Measurements from ENCODE around the gene TMEM132D.

TMEM132D gene

DNA sequence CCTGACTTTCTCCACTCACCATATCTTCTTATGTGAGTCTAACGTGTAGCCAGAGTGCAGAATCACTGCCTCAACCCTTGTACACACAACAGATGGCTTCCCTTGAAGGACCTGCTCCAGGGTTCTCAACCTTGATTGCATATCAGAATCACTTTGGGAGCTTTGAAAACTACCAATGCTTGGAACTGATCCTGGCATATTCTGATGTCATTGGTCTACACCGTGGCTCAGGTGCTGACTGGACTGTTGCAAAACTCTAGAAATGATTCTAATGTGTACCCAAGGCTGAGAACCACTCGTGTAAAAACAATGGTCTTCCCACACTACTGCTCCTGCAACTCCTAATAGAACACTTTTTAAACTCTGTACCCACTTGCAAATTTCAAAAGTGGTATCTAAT is 18.5 kb downstream of the TMEM132D start:
- TF ChIP-seq ZNF140 (tag by site-specific recombination; IDR thresholded peaks at IDR 0.05) (no peak), OVOL3 (tag by site-specific recombination; IDR thresholded peaks at IDR 0.05) (no peak), ZNF133 (tag by site-specific recombination; IDR thresholded peaks at IDR 0.05) (no peak), ZNF660 (tag by site-specific recombination; IDR thresholded peaks at IDR 0.05) (no peak)
- TF ChIP-seq, protein P1, sequence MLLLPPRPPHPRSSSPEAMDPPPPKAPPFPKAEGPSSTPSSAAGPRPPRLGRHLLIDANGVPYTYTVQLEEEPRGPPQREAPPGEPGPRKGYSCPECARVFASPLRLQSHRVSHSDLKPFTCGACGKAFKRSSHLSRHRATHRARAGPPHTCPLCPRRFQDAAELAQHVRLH (tag by site-specific recombination; IDR thresholded peaks at IDR 0.05): no peak
- H3K36me3 ChIP-seq (ENCODE audit: control insufficient read depth in 2 of 2, insufficient read depth in 1 of 2, low read length in 2 of 2): no peaks in the 10 kb centered on the region
- ChIA-PET CTCF (no interaction called here), POLR2A (no interaction called here)
- H3K4me1 ChIP-seq (ENCODE audit: control insufficient read depth, insufficient read depth, low read length): no peaks in the 10 kb centered on the region
- H3K4me3 ChIP-seq (ENCODE audit: low read depth, low read length): no peak overlapping the region
- no peaks in the 10 kb centered on the region for H3K9me3 ChIP-seq (ENCODE audit: control insufficient read depth, insufficient read depth, low read depth, low read length)
- H3K27ac ChIP-seq (ENCODE audit: extremely low read depth, low read depth, low read length): no peak overlapping the region

DNA sequence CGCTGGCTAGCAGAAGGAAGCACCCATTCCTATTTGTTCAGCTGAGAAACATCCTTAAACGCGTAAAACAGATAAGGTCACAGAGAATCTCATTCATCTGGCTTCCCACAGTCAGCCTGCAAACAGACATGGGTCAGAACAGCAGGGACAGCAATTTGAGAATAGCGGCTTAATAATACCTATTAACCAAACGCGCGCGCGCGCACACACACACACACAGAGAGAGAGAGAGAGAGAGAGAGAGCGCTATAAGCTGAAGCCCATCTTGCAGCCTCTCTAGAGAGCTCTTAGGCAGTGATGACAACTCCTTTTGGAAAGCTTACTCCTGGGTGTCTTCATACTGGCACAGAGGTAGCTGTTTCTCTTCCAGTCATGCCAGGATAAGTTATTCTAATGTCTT is 26.4 kb downstream of the TMEM132D start:
- Histone ChIP-seq H3K4me3 (ENCODE audit: low read depth, low read length) (no peak overlapping the region), H3K36me3 (ENCODE audit: control insufficient read depth in 2 of 2, insufficient read depth in 1 of 2, low read length in 2 of 2) (no peaks in the 10 kb centered on the region), H3K9me3 (ENCODE audit: control insufficient read depth, insufficient read depth, low read depth, low read length) (no peaks in the 10 kb centered on the region), H3K4me1 (ENCODE audit: control insufficient read depth, insufficient read depth, low read length) (no peaks in the 10 kb centered on the region), H3K27ac (ENCODE audit: extremely low read depth, low read depth, low read length) (no peak overlapping the region)
- ChIA-PET CTCF (interaction anchor here (0.5 to 1.1 kb wide), 3 partner anchors 34 to 1619 kb away, joined by 3 read pairs; no protein-coding TSS in a partner anchor), POLR2A (no interaction called here)
- TF ChIP-seq ZNF677 (tag by site-specific recombination; IDR thresholded peaks at IDR 0.05) (no peak), YY2 (tag by site-specific recombination; IDR thresholded peaks at IDR 0.05) (no peak), TCF7L2 (IDR thresholded peaks at IDR 0.05; ENCODE audit: borderline replicate concordance, low read depth, low read length) (no peak), ZNF121 (tag by site-specific recombination; IDR thresholded peaks at IDR 0.05) (no peak), ZNF248 (tag by site-specific recombination; IDR thresholded peaks at IDR 0.05) (no peak), ZNF2 (tag by site-specific recombination; IDR thresholded peaks at IDR 0.05) (no peak), ZNF404 (tag by site-specific recombination; IDR thresholded peaks at IDR 0.05) (no peak), ZNF155 (tag by site-specific recombination; IDR thresholded peaks at IDR 0.05) (no peak)
- TF ChIP-seq, protein P2, sequence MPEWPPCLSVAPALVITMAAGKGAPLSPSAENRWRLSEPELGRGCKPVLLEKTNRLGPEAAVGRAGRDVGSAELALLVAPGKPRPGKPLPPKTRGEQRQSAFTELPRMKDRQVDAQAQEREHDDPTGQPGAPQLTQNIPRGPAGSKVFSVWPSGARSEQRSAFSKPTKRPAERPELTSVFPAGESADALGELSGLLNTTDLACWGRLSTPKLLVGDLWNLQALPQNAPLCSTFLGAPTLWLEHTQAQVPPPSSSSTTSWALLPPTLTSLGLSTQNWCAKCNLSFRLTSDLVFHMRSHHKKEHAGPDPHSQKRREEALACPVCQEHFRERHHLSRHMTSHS (tag by site-specific recombination; IDR thresholded peaks at IDR 0.05): no peak
- TF ChIP-seq, protein P3, sequence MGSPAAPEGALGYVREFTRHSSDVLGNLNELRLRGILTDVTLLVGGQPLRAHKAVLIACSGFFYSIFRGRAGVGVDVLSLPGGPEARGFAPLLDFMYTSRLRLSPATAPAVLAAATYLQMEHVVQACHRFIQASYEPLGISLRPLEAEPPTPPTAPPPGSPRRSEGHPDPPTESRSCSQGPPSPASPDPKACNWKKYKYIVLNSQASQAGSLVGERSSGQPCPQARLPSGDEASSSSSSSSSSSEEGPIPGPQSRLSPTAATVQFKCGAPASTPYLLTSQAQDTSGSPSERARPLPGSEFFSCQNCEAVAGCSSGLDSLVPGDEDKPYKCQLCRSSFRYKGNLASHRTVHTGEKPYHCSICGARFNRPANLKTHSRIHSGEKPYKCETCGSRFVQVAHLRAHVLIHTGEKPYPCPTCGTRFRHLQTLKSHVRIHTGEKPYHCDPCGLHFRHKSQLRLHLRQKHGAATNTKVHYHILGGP (tag by site-specific recombination; IDR thresholded peaks at IDR 0.05): no peak

DNA sequence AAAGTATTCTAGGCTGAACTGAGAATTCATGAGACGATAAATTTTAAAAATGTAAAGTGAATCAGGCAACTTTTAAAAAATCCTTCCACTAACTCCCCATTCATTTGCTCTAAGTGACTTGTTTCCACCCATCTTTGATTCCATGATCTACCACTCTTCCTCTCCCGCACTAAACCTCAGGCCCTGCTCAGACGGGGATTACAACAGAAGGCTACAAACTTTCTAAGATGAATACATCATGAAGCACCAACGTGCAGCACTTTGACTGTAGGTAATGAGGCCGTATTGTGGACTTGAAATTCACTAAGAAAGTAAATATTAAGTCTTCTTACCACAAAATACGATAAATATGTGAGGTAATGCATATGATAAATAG is 30.0 kb downstream of the TMEM132D start:
- ChIA-PET POLR2A (no interaction called here), CTCF (interaction anchor here (0.6 kb wide), 1 partner anchor 191 kb away, joined by 3 read pairs; no protein-coding TSS in a partner anchor)
- Histone ChIP-seq H3K9me3 (ENCODE audit: control insufficient read depth, insufficient read depth, low read depth, low read length) (no peaks in the 10 kb centered on the region), H3K4me1 (ENCODE audit: control insufficient read depth, insufficient read depth, low read length) (no peaks in the 10 kb centered on the region), H3K4me3 (ENCODE audit: low read depth, low read length) (no peak overlapping the region), H3K27ac (ENCODE audit: extremely low read depth, low read depth, low read length) (no peak overlapping the region), H3K36me3 (ENCODE audit: control insufficient read depth in 2 of 2, insufficient read depth in 1 of 2, low read length in 2 of 2) (no peaks in the 10 kb centered on the region)
- TF ChIP-seq, protein P4, sequence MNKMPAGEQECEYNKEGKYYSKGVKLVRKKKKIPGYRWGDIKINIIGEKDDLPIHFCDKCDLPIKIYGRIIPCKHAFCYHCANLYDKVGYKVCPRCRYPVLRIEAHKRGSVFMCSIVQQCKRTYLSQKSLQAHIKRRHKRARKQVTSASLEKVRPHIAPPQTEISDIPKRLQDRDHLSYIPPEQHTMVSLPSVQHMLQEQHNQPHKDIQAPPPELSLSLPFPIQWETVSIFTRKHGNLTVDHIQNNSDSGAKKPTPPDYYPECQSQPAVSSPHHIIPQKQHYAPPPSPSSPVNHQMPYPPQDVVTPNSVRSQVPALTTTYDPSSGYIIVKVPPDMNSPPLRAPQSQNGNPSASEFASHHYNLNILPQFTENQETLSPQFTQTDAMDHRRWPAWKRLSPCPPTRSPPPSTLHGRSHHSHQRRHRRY (tag by site-specific recombination; IDR thresholded peaks at IDR 0.05): no peak
- TF ChIP-seq ZNF302 (tag by site-specific recombination; IDR thresholded peaks at IDR 0.05; ENCODE audit: low read depth) (no peak), ZNF555 (tag by site-specific recombination; conservative IDR thresholded peaks at IDR 0.05) (no peak)
- TF ChIP-seq, protein P5, sequence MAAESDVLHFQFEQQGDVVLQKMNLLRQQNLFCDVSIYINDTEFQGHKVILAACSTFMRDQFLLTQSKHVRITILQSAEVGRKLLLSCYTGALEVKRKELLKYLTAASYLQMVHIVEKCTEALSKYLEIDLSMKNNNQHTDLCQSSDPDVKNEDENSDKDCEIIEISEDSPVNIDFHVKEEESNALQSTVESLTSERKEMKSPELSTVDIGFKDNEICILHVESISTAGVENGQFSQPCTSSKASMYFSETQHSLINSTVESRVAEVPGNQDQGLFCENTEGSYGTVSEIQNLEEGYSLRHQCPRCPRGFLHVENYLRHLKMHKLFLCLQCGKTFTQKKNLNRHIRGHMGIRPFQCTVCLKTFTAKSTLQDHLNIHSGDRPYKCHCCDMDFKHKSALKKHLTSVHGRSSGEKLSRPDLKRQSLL (tag by site-specific recombination; IDR thresholded peaks at IDR 0.05): no peak

Measured in HEK293 (cell line).